HepG2 (cell line): ENCODE data around the gene GRM4. TPM values are rescaled to one million over a fixed set of nuclear protein-coding genes. Genes with fewer than 3 reads are reported as not detected.

Source experiments
- ATAC-seq: fragments of 200-7000 bp; cut with Tn5 transposase; 3 replicates; pipeline ENCODE4 v1.9.1; 2020; ENCODE audit warnings: mild to moderate bottlenecking, moderate library complexity
- BruUV-seq: library from RNA; stranded (reverse); fragments of 400-500 nt; replicated peaks from 2 replicates; lab custom pipeline; 2021; lab: Mats Ljungman, UMichigan
- CTCF ChIA-PET: fragments of 300-600 bp; formaldehyde crosslinking; extraction: SDS; loops from one replicate; lab custom pipeline; 2021; ENCODE audit warnings: low total read pairs, inconsistent platforms, low intra/inter-chr PET ratio; lab: Yijun Ruan, JAX
- POLR2A ChIA-PET: fragments of 350-600 bp; sonication (Branson Sonifier 250); formaldehyde crosslinking; loops from one replicate; lab custom pipeline; 2020; ENCODE audit warnings: antibody characterized with exemption, inconsistent platforms; lab: Yijun Ruan, JAX
- DNase-seq: peaks from one replicate; pipeline ENCODE4 v3.0.0-alpha.2; 2015; ENCODE audit warnings: low spot score
- FAIRE-seq: peaks from 3 replicates; lab custom pipeline; 2011; peaks lifted over from hg19 to GRCh38; lab: Jason Lieb, UNC
- H2AFZ ChIP-seq: one replicate; pipeline ENCODE4 v1.6.1; 2011; ENCODE audit warnings: low read length, inconsistent platforms
- H3K27ac ChIP-seq: fragments of 300-600 bp; 3 replicates; pipeline ENCODE4 v1.8.0; 2011; ENCODE audit warnings: mixed run types, mild to moderate bottlenecking, mixed read lengths, low read length, inconsistent platforms; ENCODE audit not compliant: insufficient read depth; ENCODE audit errors: extremely low read length
- H3K27me3 ChIP-seq, 2 experiments: fragments of 200-600 bp in 1 of 2; 2 replicates in 1 of 2; 3 replicates in 1 of 2; pipeline versions ENCODE4 v1.6.0 to v1.8.0; 2011; ENCODE audit warnings: low read length in 2 of 2, mild to moderate bottlenecking in 2 of 2, moderate library complexity in 2 of 2, inconsistent platforms in 1 of 2; ENCODE audit not compliant: insufficient read depth in 2 of 2, control insufficient read depth in 1 of 2
- H3K36me3 ChIP-seq, 2 experiments: fragments of 200-600 bp in 1 of 2; replicated peaks in 1 of 2; 2 replicates in 1 of 2; 3 replicates in 1 of 2; pipeline versions ENCODE4 v1.5.1 to v1.8.0; 2011; ENCODE audit warnings: low read length in 2 of 2, inconsistent platforms in 1 of 2; ENCODE audit not compliant: insufficient read depth in 2 of 2, control insufficient read depth in 1 of 2
- H3K4me1 ChIP-seq: 2 replicates; pipeline ENCODE4 v1.5.1; 2012; ENCODE audit warnings: low read length, inconsistent platforms; ENCODE audit not compliant: insufficient read depth
- H3K4me2 ChIP-seq: 2 replicates; pipeline ENCODE4 v1.6.0; 2011; ENCODE audit warnings: low read depth, low read length, inconsistent platforms
- H3K4me3 ChIP-seq, 3 experiments: fragments of 200-600 bp in 1 of 3; sonication (generic), shearing (Covaris generic) in 1 of 3; replicated peaks in 1 of 3; 2 replicates each; pipeline ENCODE4 v1.5.1; 2011 to 2016; ENCODE audit warnings: low read length in 3 of 3, inconsistent platforms in 2 of 3, low read depth in 2 of 3, mild to moderate bottlenecking in 2 of 3, control low read depth in 1 of 3, mixed read lengths in 1 of 3; ENCODE audit not compliant: insufficient read depth in 1 of 3
- H3K79me2 ChIP-seq: one replicate; pipeline ENCODE4 v1.6.1; 2011; ENCODE audit warnings: low read length, inconsistent platforms; ENCODE audit not compliant: insufficient read depth
- H3K9ac ChIP-seq: 2 replicates; pipeline ENCODE4 v1.6.0; 2011; ENCODE audit warnings: mild to moderate bottlenecking, low read depth, low read length, inconsistent platforms; ENCODE audit not compliant: insufficient read depth
- H3K9me3 ChIP-seq: 2 replicates; pipeline ENCODE4 v1.5.1; 2012; ENCODE audit warnings: mild to moderate bottlenecking, low read length
- H4K20me1 ChIP-seq: 2 replicates; pipeline ENCODE4 v1.6.0; 2011; ENCODE audit warnings: inconsistent platforms, mild to moderate bottlenecking, low read length, moderate library complexity; ENCODE audit not compliant: insufficient read depth
- CTCF ChIP-seq: sonication (generic); formaldehyde crosslinking; IDR thresholded peaks from 2 replicates; pipeline ENCODE4 v1.5.0; 2020; ENCODE audit warnings: mild to moderate bottlenecking, missing genetic modification reagents, moderate library complexity
- DPF2 ChIP-seq: sonication (generic); formaldehyde crosslinking; IDR thresholded peaks from 2 replicates; pipeline ENCODE4 v1.4.0; 2020; ENCODE audit warnings: mild to moderate bottlenecking, low read depth, missing genetic modification reagents, borderline replicate concordance
- MIER3 ChIP-seq: IDR thresholded peaks from 2 replicates; pipeline ENCODE4 v1.6.1; 2016; ENCODE audit warnings: missing compliant biosample characterization, borderline replicate concordance
- SMAD9 ChIP-seq: sonication (generic); formaldehyde crosslinking; IDR thresholded peaks from 2 replicates; pipeline ENCODE4 v1.5.1; 2020; ENCODE audit warnings: mild to moderate bottlenecking, missing genetic modification reagents
- SOX13 ChIP-seq, 3 experiments: fragments of 450-650 bp in 1 of 3; sonication (generic) in 1 of 3; formaldehyde crosslinking in 1 of 3; IDR thresholded peaks in 2 of 3; conservative IDR thresholded peaks in 1 of 3; 2 replicates each; pipeline versions ENCODE4 v1.5.0 to v1.6.1; 2016 to 2020; ENCODE audit warnings: antibody characterized with exemption in 1 of 3, mild to moderate bottlenecking in 1 of 3, missing compliant biosample characterization in 1 of 3, missing genetic modification reagents in 1 of 3, moderate library complexity in 1 of 3
- SRY ChIP-seq: sonication (generic); formaldehyde crosslinking; IDR thresholded peaks from 2 replicates; pipeline ENCODE4 v1.8.0; 2022; ENCODE audit warnings: mild to moderate bottlenecking, missing genetic modification reagents
- ZFP62 ChIP-seq: sonication (generic); formaldehyde crosslinking; IDR thresholded peaks from 2 replicates; pipeline ENCODE4 v1.4.0; 2020; ENCODE audit warnings: missing genetic modification reagents
- ZNF10 ChIP-seq: sonication (generic); formaldehyde crosslinking; IDR thresholded peaks from 2 replicates; pipeline ENCODE4 v1.4.0; 2020; ENCODE audit warnings: mild to moderate bottlenecking, low read depth, missing genetic modification reagents, borderline replicate concordance
- ZNF572 ChIP-seq: sonication (generic); formaldehyde crosslinking; IDR thresholded peaks from 2 replicates; pipeline ENCODE4 v1.5.1; 2020; ENCODE audit warnings: mild to moderate bottlenecking, missing genetic modification reagents
- WGBS: methylation state at CpG from one replicate; pipeline ENCODE4 v1.1.6; 2017; ENCODE audit warnings: low lambda C conversion rate; 5-methylcytosine and 5-hydroxymethylcytosine counted together
- in situ Hi-C: cut with HindIII; loops from 2 replicates; pipeline ENCODE4 v1.10.0; 2017; ENCODE audit warnings: low pct_unique_long_range_greater_than_20kb; ENCODE audit not compliant: extremely low pct_ligation_motif_present
- intact Hi-C: fragments of 100-400 bp; cut with micrococcal nuclease; formaldehyde crosslinking; loops from one replicate; pipeline ENCODE4 v1.10.0; 2022; ENCODE audit not compliant: unreplicated experiment
- polyA plus RNA-seq, 8 experiments: library from polyadenylated mRNA; depleted of rRNA in 3 of 8; stranded (reverse) in 7 of 8; unstranded in 1 of 8; fragments of >200 nt; fragmentation: Illumina TruSeq in 4 of 8; extraction: Trizol in 4 of 8; gene quantifications; 2 replicates each; pipeline versions ENCODE4 v1.2.1 to v1.2.3, GENCODE V29; 2011 to 2016; ENCODE audit warnings: low read depth in 4 of 8, missing spikeins in 1 of 8, mixed read lengths in 1 of 8; ENCODE audit not compliant: insufficient read depth in 1 of 8
- total RNA-seq, 5 experiments: library from RNA; depleted of rRNA; stranded (reverse); fragments of >200 nt; fragmentation: Illumina TruSeq; extraction: Trizol; gene quantifications; 2 replicates each; pipeline ENCODE4 v1.2.3, GENCODE V29; 2016; ENCODE audit warnings: low read depth in 1 of 5

Gene GRM4
- total and polyA plus RNA-seq, 2 of the 13 experiments (the other 11 are each of a cell fraction or from before 2014, with no cell fraction given), result not detected

GRCh38 chr6:34149452-34149810 lies 3.5 kb upstream of the GRM4 start:
- POLR2A ChIA-PET, result no interaction called here
- Histone ChIP-seq H2AFZ (no peak overlapping the region), H3K4me2 (no peak overlapping the region), H3K27me3 (peaks cover 13 to 82% of the 10 kb centered on the region in 2 experiments), H3K27ac (no peak overlapping the region), H3K4me1 (no peaks in the 10 kb centered on the region; the same call in 1 of the 2 replicates), H3K79me2 (no peaks in the 10 kb centered on the region), H4K20me1 (peaks cover 2% of the 10 kb centered on the region; the same call in 1 of the 2 replicates), H3K9ac (no peak overlapping the region), H3K36me3 (no peaks in the 10 kb centered on the region), H3K9me3 (no peaks in the 10 kb centered on the region), H3K4me3 (no peak overlapping the region)
- TF ChIP-seq SOX13 (IDR thresholded peaks at IDR 0.05), result no peak
- no peak for TF ChIP-seq SOX13 (CRISPR knock-in tag; conservative IDR thresholded peaks at IDR 0.05 in 1 of 2, IDR thresholded peaks at IDR 0.05 in 1 of 2)
- TF ChIP-seq SMAD9 (CRISPR knock-in tag), result no peak
- no peak for TF ChIP-seq CTCF (CRISPR knock-in tag)
- TF ChIP-seq ZNF10 (CRISPR knock-in tag), result no peak
- no peak for TF ChIP-seq ZNF572 (CRISPR knock-in tag)
- TF ChIP-seq SRY (CRISPR knock-in tag), result no peak
- TF ChIP-seq MIER3 (CRISPR knock-in tag), result no peak
- no peak for TF ChIP-seq ZFP62 (CRISPR knock-in tag)
- TF ChIP-seq DPF2 (CRISPR knock-in tag), result no peak
- 6% methylated on average over 5 of the region's 5 CpGs for WGBS
- DNase-seq (no peak), ATAC-seq (no peak), FAIRE-seq (no peak)
- in situ Hi-C loops, result no loop called here
- CTCF ChIA-PET, result no interaction called here
- no TSS peak for BruUV-seq
- intact Hi-C loops, result no loop called here
